SK-N-SH treated with all-trans-retinoic acid at 6 μM for 48 hours (cell line): ENCODE data around the gene SULT2B1.

ENCODE experiments used
- ATAC-seq: fragments of 200-7000 bp; cut with Tn5 transposase; 3 replicates; pipeline ENCODE4 v1.9.1; 2020; ENCODE audit warnings: mild to moderate bottlenecking, moderate library complexity
- ARNTL ChIP-seq: fragments of 450-650 bp; formaldehyde crosslinking; IDR thresholded peaks from 2 replicates; pipeline ENCODE4 v1.5.0; 2020; ENCODE audit warnings: low read depth, mild to moderate bottlenecking, moderate library complexity, borderline replicate concordance
- CSDC2 ChIP-seq: fragments of 250-450 bp; sonication (Bioruptor Pico); IDR thresholded peaks from 2 replicates; pipeline ENCODE4 v1.5.0; 2020; ENCODE audit warnings: mild to moderate bottlenecking, moderate library complexity
- ESRRG ChIP-seq: fragments of 250-450 bp; sonication (Bioruptor Pico); IDR thresholded peaks from 2 replicates; pipeline ENCODE4 v1.6.1; 2021; ENCODE audit warnings: mild to moderate bottlenecking
- GLIS3 ChIP-seq: fragments of 250-450 bp; sonication (Bioruptor Pico); IDR thresholded peaks from 2 replicates; pipeline ENCODE4 v1.5.0; 2020; ENCODE audit warnings: mild to moderate bottlenecking, moderate library complexity
- ISL1 ChIP-seq: fragments of 250-450 bp; sonication (Bioruptor Pico); IDR thresholded peaks from 2 replicates; pipeline ENCODE4 v2.1.2; 2022; ENCODE audit warnings: mild to moderate bottlenecking, moderate library complexity
- OSR1 ChIP-seq: fragments of 250-450 bp; sonication (Bioruptor Pico); IDR thresholded peaks from 2 replicates; pipeline ENCODE4 v1.8.0; 2022; ENCODE audit warnings: moderate library complexity, mild to moderate bottlenecking, inconsistent platforms
- PPARA ChIP-seq: fragments of 250-450 bp; sonication (Bioruptor Pico); IDR thresholded peaks from 2 replicates; pipeline ENCODE4 v1.5.0; 2020; ENCODE audit warnings: mild to moderate bottlenecking, borderline replicate concordance
- RARB ChIP-seq: fragments of 250-450 bp; sonication (Bioruptor Pico); IDR thresholded peaks from 2 replicates; pipeline ENCODE4 v1.8.0; 2021; ENCODE audit warnings: mild to moderate bottlenecking, moderate library complexity
- SNAI2 ChIP-seq: fragments of 250-450 bp; sonication (Bioruptor Pico); IDR thresholded peaks from 2 replicates; pipeline ENCODE4 v1.5.0; 2020; ENCODE audit warnings: mild to moderate bottlenecking, moderate library complexity
- TCF4 ChIP-seq: fragments of 250-450 bp; sonication (Bioruptor Pico); IDR thresholded peaks from 2 replicates; pipeline ENCODE4 v1.8.0; 2021; ENCODE audit warnings: mild to moderate bottlenecking, moderate library complexity, borderline replicate concordance
- TOX ChIP-seq: fragments of 250-450 bp; sonication (Bioruptor Pico); IDR thresholded peaks from 2 replicates; pipeline ENCODE4 v1.8.0; 2021; ENCODE audit warnings: mild to moderate bottlenecking, moderate library complexity, borderline replicate concordance
- ZC3H10 ChIP-seq: fragments of 250-450 bp; sonication (Bioruptor Pico); IDR thresholded peaks from 2 replicates; pipeline ENCODE4 v1.5.1; 2021; ENCODE audit warnings: mild to moderate bottlenecking, moderate library complexity
- ZFP3 ChIP-seq: fragments of 250-450 bp; sonication (Bioruptor Pico); IDR thresholded peaks from 2 replicates; pipeline ENCODE4 v1.5.0; 2020; ENCODE audit warnings: mild to moderate bottlenecking, moderate library complexity
- ZFP30 ChIP-seq: fragments of 450-650 bp; formaldehyde crosslinking; IDR thresholded peaks from 2 replicates; pipeline ENCODE4 v1.5.0; 2022; ENCODE audit warnings: mild to moderate bottlenecking, moderate library complexity
- ZNF70 ChIP-seq: fragments of 450-650 bp; formaldehyde crosslinking; IDR thresholded peaks from 2 replicates; pipeline ENCODE4 v1.5.0; 2020; ENCODE audit warnings: mild to moderate bottlenecking, moderate library complexity
- TF ChIP-seq, protein P1 (sequence below): fragments of 250-450 bp; sonication (Bioruptor Pico); IDR thresholded peaks from 2 replicates; pipeline ENCODE4 v1.5.0; 2020; ENCODE audit warnings: mild to moderate bottlenecking, moderate library complexity
- TF ChIP-seq, protein P2 (sequence below): fragments of 250-450 bp; sonication (Bioruptor Pico); IDR thresholded peaks from 2 replicates; pipeline ENCODE4 v1.8.0; 2020; ENCODE audit warnings: mild to moderate bottlenecking, moderate library complexity, borderline replicate concordance
- TF ChIP-seq, protein P3 (sequence below): fragments of 250-450 bp; sonication (Bioruptor Pico); IDR thresholded peaks from 2 replicates; pipeline ENCODE4 v1.5.1; 2020; ENCODE audit warnings: low read depth, mild to moderate bottlenecking, moderate library complexity
- TF ChIP-seq, protein P4 (sequence below): fragments of 250-450 bp; sonication (Bioruptor Pico); IDR thresholded peaks from 2 replicates; pipeline ENCODE4 v1.5.1; 2021; ENCODE audit warnings: mild to moderate bottlenecking, moderate library complexity

Gene SULT2B1

GRCh38 chr19:48614436-48615230 lies 62.7 kb downstream of the SULT2B1 start, which contains the start of gene FAM83E (continued):
- TF ChIP-seq, protein P1, sequence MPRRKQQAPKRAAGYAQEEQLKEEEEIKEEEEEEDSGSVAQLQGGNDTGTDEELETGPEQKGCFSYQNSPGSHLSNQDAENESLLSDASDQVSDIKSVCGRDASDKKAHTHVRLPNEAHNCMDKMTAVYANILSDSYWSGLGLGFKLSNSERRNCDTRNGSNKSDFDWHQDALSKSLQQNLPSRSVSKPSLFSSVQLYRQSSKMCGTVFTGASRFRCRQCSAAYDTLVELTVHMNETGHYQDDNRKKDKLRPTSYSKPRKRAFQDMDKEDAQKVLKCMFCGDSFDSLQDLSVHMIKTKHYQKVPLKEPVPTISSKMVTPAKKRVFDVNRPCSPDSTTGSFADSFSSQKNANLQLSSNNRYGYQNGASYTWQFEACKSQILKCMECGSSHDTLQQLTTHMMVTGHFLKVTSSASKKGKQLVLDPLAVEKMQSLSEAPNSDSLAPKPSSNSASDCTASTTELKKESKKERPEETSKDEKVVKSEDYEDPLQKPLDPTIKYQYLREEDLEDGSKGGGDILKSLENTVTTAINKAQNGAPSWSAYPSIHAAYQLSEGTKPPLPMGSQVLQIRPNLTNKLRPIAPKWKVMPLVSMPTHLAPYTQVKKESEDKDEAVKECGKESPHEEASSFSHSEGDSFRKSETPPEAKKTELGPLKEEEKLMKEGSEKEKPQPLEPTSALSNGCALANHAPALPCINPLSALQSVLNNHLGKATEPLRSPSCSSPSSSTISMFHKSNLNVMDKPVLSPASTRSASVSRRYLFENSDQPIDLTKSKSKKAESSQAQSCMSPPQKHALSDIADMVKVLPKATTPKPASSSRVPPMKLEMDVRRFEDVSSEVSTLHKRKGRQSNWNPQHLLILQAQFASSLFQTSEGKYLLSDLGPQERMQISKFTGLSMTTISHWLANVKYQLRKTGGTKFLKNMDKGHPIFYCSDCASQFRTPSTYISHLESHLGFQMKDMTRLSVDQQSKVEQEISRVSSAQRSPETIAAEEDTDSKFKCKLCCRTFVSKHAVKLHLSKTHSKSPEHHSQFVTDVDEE (CRISPR knock-in tag) = no peak

DNA sequence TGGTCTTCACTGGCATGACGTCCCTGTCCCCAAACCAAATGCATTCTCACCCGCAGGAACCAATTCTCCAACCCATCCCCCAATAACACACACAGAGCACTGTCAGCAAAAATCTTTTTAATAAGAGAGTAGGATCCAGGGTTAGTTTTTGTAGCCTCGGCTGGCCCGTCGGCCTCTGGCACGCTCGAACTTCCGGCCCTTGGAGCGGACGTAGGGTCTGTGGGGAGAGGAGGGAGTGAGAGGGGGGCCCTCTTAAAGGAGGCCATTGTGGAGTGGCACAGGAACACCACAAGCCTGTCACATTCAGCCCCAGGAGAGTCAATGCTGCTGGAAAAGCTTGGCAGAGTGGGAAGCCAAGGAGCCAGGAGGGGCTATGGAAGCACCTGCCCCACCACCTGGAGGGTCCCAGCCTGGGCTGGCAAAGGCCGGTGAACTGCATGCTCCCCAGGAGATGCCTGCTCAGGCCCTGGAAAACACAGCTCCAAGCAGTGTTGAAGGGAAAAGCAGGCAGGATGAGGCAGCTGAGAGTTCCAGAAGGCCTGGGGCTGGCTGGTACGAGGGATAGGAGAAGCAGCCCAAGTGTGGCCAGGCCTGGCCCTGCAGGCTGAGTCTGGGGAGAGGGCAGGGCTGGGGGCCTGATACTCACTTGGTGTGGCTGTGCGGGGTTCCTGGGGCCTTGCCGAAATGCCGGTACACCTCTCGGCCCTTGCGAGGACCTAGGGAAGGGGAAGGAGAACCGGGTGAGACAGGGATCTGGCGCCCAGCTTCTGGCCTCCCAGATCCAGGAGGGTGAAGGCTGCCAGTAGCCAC lies 63.5 kb downstream of the SULT2B1 start:
- TF ChIP-seq, protein P1 (CRISPR knock-in tag) = no peak
- TF ChIP-seq, all 23 proteins: peak for 0
- ATAC-seq = no peak

DNA sequence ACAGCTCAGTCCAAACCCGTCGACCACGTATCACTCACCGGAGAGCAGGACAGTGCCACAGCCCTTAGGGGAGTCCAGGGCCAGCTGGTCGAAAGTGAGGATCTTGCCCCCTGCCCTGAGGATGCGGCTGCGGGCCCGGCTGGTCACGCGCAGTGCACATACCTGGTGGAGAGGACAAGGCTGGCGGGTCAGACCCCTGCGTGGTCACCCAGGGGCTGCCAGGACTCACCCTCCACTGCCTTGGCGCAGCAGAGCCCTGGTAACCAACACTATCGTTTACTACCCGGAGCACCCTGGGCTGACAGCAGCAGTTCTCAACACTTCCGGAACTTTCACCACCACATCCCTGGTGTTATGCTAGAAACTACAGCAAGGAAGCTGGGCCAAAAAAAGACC lies 64.1 kb downstream of the SULT2B1 start:
- no peak for TF ChIP-seq ZNF70
- TF ChIP-seq TOX (CRISPR knock-in tag) = no peak
- TF ChIP-seq, protein P2, sequence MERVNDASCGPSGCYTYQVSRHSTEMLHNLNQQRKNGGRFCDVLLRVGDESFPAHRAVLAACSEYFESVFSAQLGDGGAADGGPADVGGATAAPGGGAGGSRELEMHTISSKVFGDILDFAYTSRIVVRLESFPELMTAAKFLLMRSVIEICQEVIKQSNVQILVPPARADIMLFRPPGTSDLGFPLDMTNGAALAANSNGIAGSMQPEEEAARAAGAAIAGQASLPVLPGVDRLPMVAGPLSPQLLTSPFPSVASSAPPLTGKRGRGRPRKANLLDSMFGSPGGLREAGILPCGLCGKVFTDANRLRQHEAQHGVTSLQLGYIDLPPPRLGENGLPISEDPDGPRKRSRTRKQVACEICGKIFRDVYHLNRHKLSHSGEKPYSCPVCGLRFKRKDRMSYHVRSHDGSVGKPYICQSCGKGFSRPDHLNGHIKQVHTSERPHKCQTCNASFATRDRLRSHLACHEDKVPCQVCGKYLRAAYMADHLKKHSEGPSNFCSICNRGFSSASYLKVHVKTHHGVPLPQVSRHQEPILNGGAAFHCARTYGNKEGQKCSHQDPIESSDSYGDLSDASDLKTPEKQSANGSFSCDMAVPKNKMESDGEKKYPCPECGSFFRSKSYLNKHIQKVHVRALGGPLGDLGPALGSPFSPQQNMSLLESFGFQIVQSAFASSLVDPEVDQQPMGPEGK (CRISPR knock-in tag) = no peak
- TF ChIP-seq SNAI2 (CRISPR knock-in tag) = no peak
- TF ChIP-seq ESRRG (CRISPR knock-in tag) = no peak

DNA sequence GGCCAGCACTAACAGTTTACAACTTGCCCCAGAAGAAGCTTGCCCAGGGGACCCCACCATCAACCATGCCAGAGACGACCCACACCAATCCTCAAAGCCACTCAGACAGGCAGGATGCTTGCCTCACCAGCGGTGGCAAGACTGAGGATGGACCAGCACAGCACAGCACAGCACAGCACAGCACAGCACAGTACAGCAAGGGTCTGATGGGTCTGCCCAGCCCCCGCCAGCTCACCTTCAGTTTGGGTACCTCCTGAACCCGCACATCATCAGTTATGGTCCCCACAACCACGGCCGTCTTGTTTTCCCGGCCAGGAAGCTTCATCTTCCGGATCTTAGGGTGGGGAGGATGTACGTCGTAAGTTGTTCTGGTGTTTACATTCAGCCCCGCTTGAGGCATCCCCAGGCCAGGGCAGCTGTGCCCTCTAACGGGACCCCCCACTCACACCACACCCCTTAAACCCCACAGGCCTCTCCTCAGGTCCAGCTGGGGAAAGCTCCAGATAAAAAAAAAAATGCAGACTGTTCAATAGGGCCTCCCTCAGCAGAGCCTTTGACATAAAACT lies 64.6 kb downstream of the SULT2B1 start:
- TF ChIP-seq ZFP30 (no peak), TOX (CRISPR knock-in tag) (no peak), ZFP3 (no peak), TCF4 (no peak)

More for the DNA sequence above, 64.1 kb downstream of the SULT2B1 start:
- ATAC-seq = no peak

DNA sequence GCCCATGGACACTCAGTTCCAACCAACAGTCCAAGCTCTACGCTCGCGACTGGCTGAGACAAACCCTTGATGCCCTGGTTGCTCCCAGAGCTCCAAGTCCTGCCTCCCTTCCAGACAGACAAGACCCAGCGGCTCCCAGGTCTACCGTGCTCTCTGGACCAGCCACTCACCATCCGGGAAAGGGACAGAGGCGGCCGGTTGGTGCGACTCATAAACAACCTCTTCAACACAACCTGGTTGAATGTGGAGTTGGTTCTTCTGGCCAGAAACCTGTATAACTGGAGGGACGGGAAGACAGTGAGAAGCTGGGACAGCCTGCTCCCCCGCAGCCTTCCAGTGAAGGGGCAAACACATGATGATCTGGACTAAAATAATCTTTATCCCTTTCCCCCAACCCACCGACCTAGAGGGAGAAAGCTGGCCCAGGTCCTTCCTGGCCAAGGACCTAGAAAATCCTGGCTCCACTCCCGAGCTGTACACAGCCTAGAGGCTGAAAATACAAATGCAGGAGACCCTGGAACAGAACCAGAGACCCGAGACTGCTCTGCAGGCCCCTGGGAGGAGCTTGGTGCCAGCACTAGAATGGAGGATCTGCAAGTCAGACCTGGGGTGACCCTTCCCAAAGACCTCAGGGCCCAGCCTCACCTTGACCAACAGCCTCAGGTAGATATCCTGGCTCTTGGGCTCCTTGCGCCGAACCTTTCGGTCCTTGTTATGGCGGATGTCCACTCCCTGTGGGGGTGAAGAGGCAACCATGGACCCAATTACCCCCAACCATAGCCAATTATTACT lies 65.4 kb downstream of the SULT2B1 start:
- no peak for ATAC-seq
- TF ChIP-seq TOX (CRISPR knock-in tag) (no peak), ARNTL (CRISPR knock-in tag) (no peak), OSR1 (CRISPR knock-in tag) (no peak), CSDC2 (CRISPR knock-in tag) (no peak), ESRRG (CRISPR knock-in tag) (no peak), ISL1 (no peak), RARB (CRISPR knock-in tag) (no peak), ZC3H10 (CRISPR knock-in tag) (no peak), PPARA (CRISPR knock-in tag) (no peak), GLIS3 (CRISPR knock-in tag) (no peak)
- TF ChIP-seq, protein P2 (CRISPR knock-in tag) = no peak
- TF ChIP-seq, protein P3, sequence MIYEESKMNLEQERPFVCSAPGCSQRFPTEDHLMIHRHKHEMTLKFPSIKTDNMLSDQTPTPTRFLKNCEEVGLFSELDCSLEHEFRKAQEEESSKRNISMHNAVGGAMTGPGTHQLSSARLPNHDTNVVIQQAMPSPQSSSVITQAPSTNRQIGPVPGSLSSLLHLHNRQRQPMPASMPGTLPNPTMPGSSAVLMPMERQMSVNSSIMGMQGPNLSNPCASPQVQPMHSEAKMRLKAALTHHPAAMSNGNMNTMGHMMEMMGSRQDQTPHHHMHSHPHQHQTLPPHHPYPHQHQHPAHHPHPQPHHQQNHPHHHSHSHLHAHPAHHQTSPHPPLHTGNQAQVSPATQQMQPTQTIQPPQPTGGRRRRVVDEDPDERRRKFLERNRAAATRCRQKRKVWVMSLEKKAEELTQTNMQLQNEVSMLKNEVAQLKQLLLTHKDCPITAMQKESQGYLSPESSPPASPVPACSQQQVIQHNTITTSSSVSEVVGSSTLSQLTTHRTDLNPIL = no peak
- TF ChIP-seq, protein P4, sequence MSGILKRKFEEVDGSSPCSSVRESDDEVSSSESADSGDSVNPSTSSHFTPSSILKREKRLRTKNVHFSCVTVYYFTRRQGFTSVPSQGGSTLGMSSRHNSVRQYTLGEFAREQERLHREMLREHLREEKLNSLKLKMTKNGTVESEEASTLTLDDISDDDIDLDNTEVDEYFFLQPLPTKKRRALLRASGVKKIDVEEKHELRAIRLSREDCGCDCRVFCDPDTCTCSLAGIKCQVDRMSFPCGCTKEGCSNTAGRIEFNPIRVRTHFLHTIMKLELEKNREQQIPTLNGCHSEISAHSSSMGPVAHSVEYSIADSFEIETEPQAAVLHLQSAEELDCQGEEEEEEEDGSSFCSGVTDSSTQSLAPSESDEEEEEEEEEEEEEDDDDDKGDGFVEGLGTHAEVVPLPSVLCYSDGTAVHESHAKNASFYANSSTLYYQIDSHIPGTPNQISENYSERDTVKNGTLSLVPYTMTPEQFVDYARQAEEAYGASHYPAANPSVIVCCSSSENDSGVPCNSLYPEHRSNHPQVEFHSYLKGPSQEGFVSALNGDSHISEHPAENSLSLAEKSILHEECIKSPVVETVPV (CRISPR knock-in tag) = no peak

More for the DNA sequence above, 64.6 kb downstream of the SULT2B1 start:
- ATAC-seq = no peak
